Measurements from ENCODE around the gene HAPSTR1.

The HAPSTR1 gene

GRCh38 chr16:9088848-9089247, 2.6 kb upstream of the HAPSTR1 start:
- DNase-seq (ENCODE audit: extremely low spot score): no peak
- ChIA-PET CTCF (interaction anchor here (1.5 kb wide), 1 partner anchor 20 kb away, joined by 4 read pairs; no protein-coding TSS in a partner anchor), POLR2A (no interaction called here)
- no peak for TF ChIP-seq CTCF (IDR thresholded peaks at IDR 0.05; ENCODE audit: control extremely low read depth, extremely low read depth, low read depth, missing control alignments)

GRCh38 chr16:9089660-9090059, 1.8 kb upstream of the HAPSTR1 start:
- no peak for TF ChIP-seq CTCF (IDR thresholded peaks at IDR 0.05; ENCODE audit: control extremely low read depth, extremely low read depth, low read depth, missing control alignments)
- no peak for DNase-seq (ENCODE audit: extremely low spot score)
- ChIA-PET POLR2A (no interaction called here), CTCF (no interaction called here)

GRCh38 chr16:9090101-9090959, 1.1 kb upstream of the HAPSTR1 start:
- ChIA-PET CTCF (interaction anchor here (0.7 to 1.5 kb wide), 5 partner anchors 14 to 200 kb away, joined by 3 to 7 read pairs (median 3); no protein-coding TSS in a partner anchor), POLR2A (interaction anchor here (0.6 to 3.6 kb wide), 10 partner anchors 11 to 1433 kb away, joined by 3 to 49 read pairs (median 5); partner anchors contain the start of gene CARHSP1)
- no peak for TF ChIP-seq CTCF (IDR thresholded peaks at IDR 0.05; ENCODE audit: control extremely low read depth, extremely low read depth, low read depth, missing control alignments)
- peak; percentile 39 for DNase-seq (ENCODE audit: extremely low spot score)

GRCh38 chr16:9091867-9092281, 430 bp downstream of the HAPSTR1 start:
- DNase-seq (ENCODE audit: extremely low spot score): no peak
- no peak for TF ChIP-seq CTCF (IDR thresholded peaks at IDR 0.05; ENCODE audit: control extremely low read depth, extremely low read depth, low read depth, missing control alignments)
- ChIA-PET CTCF (interaction anchor here (1.3 to 1.5 kb wide), 2 partner anchors 15 to 83 kb away, joined by 5 to 7 read pairs; no protein-coding TSS in a partner anchor), POLR2A (interaction anchor here (0.7 to 3.6 kb wide), 9 partner anchors 10 to 1246 kb away, joined by 3 to 49 read pairs (median 5); no protein-coding TSS in a partner anchor)

GRCh38 chr16:9092282-9092977, 986 bp downstream of the HAPSTR1 start:
- CTCF ChIA-PET: interaction anchor here (1.3 to 1.9 kb wide), 4 partner anchors 10 to 84 kb away, joined by 4 to 7 read pairs (median 6); no protein-coding TSS in a partner anchor
- TF ChIP-seq CTCF (IDR thresholded peaks at IDR 0.05; ENCODE audit: control extremely low read depth, extremely low read depth, low read depth, missing control alignments): peak; percentile 22
- POLR2A ChIA-PET: interaction anchor here (0.6 to 3.6 kb wide), 11 partner anchors 9 to 1208 kb away, joined by 3 to 49 read pairs (median 3); partner anchors contain the start of gene CARHSP1
- peak; percentile 37 for DNase-seq (ENCODE audit: extremely low spot score)

- POLR2A ChIA-PET: interaction anchor here (0.6 to 3.6 kb wide), 6 partner anchors 8 to 1208 kb away, joined by 3 to 49 read pairs (median 3); partner anchors contain the start of gene CARHSP1
- CTCF ChIA-PET: interaction anchor here (1.4 to 1.9 kb wide), 2 partner anchors 9 to 29 kb away, joined by 4 to 6 read pairs; no protein-coding TSS in a partner anchor
- no peak for DNase-seq (ENCODE audit: extremely low spot score)
- TF ChIP-seq CTCF (IDR thresholded peaks at IDR 0.05; ENCODE audit: control extremely low read depth, extremely low read depth, low read depth, missing control alignments): no peak
Observed at GRCh38 chr16:9092978-9093344, 1.5 kb downstream of the HAPSTR1 start.
